ENCODE data around the gene TULP4.

Gene TULP4

GRCh38 chr6:158509465-158509864 is 197.2 kb downstream of the TULP4 start:
- no peak overlapping the region for H3K18ac ChIP-seq (ENCODE audit: low read depth in 1 of 2, low read length in 2 of 2)
- no peak overlapping the region for H4K91ac ChIP-seq (ENCODE audit: low read length)
- H2BK5ac ChIP-seq (ENCODE audit: low read depth, low read length, poor library complexity, severe bottlenecking): no peak overlapping the region
- H3K27me3 ChIP-seq (ENCODE audit: control insufficient read depth in 1 of 2, insufficient read depth in 1 of 2, low read length in 2 of 2): no peaks in the 10 kb centered on the region
- peaks cover 21 to 24% of the 10 kb centered on the region in 2 experiments for H3K36me3 ChIP-seq (ENCODE audit: control insufficient read depth in 1 of 2, insufficient read depth in 2 of 2, low read depth in 1 of 2, low read length in 2 of 2)
- WGBS: 97% methylated on average over 7 of the region's 11 CpGs
- no peak overlapping the region for H3K14ac ChIP-seq (ENCODE audit: low read length in 2 of 2)
- H3K4me2 ChIP-seq (ENCODE audit: low read length, poor library complexity, severe bottlenecking): no peak overlapping the region
- H3K9me3 ChIP-seq (ENCODE audit: control insufficient read depth, low read length): no peaks in the 10 kb centered on the region
- H2BK12ac ChIP-seq (ENCODE audit: low read length in 2 of 2): no peak overlapping the region
- H2BK120ac ChIP-seq (ENCODE audit: low read depth, low read length): no peak overlapping the region
- H3K79me1 ChIP-seq (replicated peaks; ENCODE audit: low read length, poor library complexity, severe bottlenecking): no peaks in the 10 kb centered on the region
- no peak overlapping the region for H3K9ac ChIP-seq (ENCODE audit: low read length)
- no peaks in the 10 kb centered on the region for H3K4me1 ChIP-seq (ENCODE audit: control insufficient read depth, insufficient read depth, low read depth, low read length)
- no peak overlapping the region for H2AK5ac ChIP-seq (ENCODE audit: low read length, severe bottlenecking)
- H3K23ac ChIP-seq (ENCODE audit: low read length in 2 of 2): no peak overlapping the region
- DNase-seq: no peak
- no peak overlapping the region for H2AFZ ChIP-seq (ENCODE audit: low read depth, low read length)
- H3K4me3 ChIP-seq (ENCODE audit: insufficient read depth in 1 of 2, low read depth in 1 of 2, low read length in 2 of 2): no peak overlapping the region
- H3K27ac ChIP-seq (ENCODE audit: low read length, poor library complexity, severe bottlenecking): no peak overlapping the region
- no peak overlapping the region for H2BK15ac ChIP-seq (ENCODE audit: low read depth, poor library complexity, severe bottlenecking)
- no peak overlapping the region for H4K8ac ChIP-seq (ENCODE audit: low read length)
- H3K4ac ChIP-seq (ENCODE audit: low read depth in 1 of 2, low read length in 2 of 2): no peak overlapping the region

DNA sequence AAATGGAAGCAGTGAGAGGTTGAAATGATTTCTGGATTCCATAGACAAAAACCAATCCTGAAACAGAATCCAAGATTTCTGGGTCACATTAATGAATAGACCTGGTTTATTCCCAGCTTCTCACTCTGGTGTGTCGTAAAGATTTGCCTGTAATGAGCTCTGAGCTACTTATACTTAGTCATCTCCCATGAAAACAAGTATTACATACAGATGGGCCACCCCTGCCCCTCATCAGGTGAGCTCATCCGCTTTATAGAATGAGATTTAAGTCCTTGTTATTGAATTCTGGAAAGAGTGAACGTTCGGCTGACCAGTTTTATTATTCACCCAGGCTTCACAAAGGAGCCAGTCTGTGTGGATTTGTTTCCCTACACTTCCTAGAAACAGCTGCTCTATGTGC is 200.5 kb downstream of the TULP4 start:
- no peak overlapping the region for H2BK5ac ChIP-seq (ENCODE audit: low read depth, low read length, poor library complexity, severe bottlenecking)
- H2AFZ ChIP-seq (ENCODE audit: low read depth, low read length): no peak overlapping the region
- H4K8ac ChIP-seq (ENCODE audit: low read length): no peak overlapping the region
- H3K9ac ChIP-seq (ENCODE audit: low read length): no peak overlapping the region
- H3K27me3 ChIP-seq (ENCODE audit: control insufficient read depth in 1 of 2, insufficient read depth in 1 of 2, low read length in 2 of 2): peaks cover 0 to 22% of the 10 kb centered on the region in 2 experiments
- H3K4me3 ChIP-seq (ENCODE audit: insufficient read depth in 1 of 2, low read depth in 1 of 2, low read length in 2 of 2): no peak overlapping the region
- no peaks in the 10 kb centered on the region for H3K79me1 ChIP-seq (replicated peaks; ENCODE audit: low read length, poor library complexity, severe bottlenecking)
- H3K4me2 ChIP-seq (ENCODE audit: low read length, poor library complexity, severe bottlenecking): no peak overlapping the region
- no peak overlapping the region for H2BK15ac ChIP-seq (ENCODE audit: low read depth, poor library complexity, severe bottlenecking)
- H2AK5ac ChIP-seq (ENCODE audit: low read length, severe bottlenecking): no peak overlapping the region
- no peak overlapping the region for H2BK12ac ChIP-seq (ENCODE audit: low read length in 2 of 2)
- H3K4me1 ChIP-seq (ENCODE audit: control insufficient read depth, insufficient read depth, low read depth, low read length): peaks cover 5% of the 10 kb centered on the region
- DNase-seq: no peak
- H3K14ac ChIP-seq (ENCODE audit: low read length in 2 of 2): no peak overlapping the region
- 95% methylated on average over 4 of the region's 4 CpGs for WGBS
- no peak overlapping the region for H4K91ac ChIP-seq (ENCODE audit: low read length)
- no peak overlapping the region for H3K27ac ChIP-seq (ENCODE audit: low read length, poor library complexity, severe bottlenecking)
- no peaks in the 10 kb centered on the region for H3K9me3 ChIP-seq (ENCODE audit: control insufficient read depth, low read length)
- no peak overlapping the region for H3K23ac ChIP-seq (ENCODE audit: low read length in 2 of 2)
- no peak overlapping the region for H3K18ac ChIP-seq (ENCODE audit: low read depth in 1 of 2, low read length in 2 of 2)
- no peak overlapping the region for H2BK120ac ChIP-seq (ENCODE audit: low read depth, low read length)
- H3K4ac ChIP-seq (ENCODE audit: low read depth in 1 of 2, low read length in 2 of 2): no peak overlapping the region
- H3K36me3 ChIP-seq (ENCODE audit: control insufficient read depth in 1 of 2, insufficient read depth in 2 of 2, low read depth in 1 of 2, low read length in 2 of 2): peaks cover 3 to 17% of the 10 kb centered on the region in 2 experiments

- no peaks in the 10 kb centered on the region for H3K9me3 ChIP-seq (ENCODE audit: control insufficient read depth, low read length)
- H3K4me3 ChIP-seq (ENCODE audit: insufficient read depth in 1 of 2, low read depth in 1 of 2, low read length in 2 of 2): no peak overlapping the region
- no peak overlapping the region for H4K8ac ChIP-seq (ENCODE audit: low read length)
- H2BK5ac ChIP-seq (ENCODE audit: low read depth, low read length, poor library complexity, severe bottlenecking): no peak overlapping the region
- H2AFZ ChIP-seq (ENCODE audit: low read depth, low read length): no peak overlapping the region
- no peak overlapping the region for H3K18ac ChIP-seq (ENCODE audit: low read depth in 1 of 2, low read length in 2 of 2)
- no peak overlapping the region for H4K91ac ChIP-seq (ENCODE audit: low read length)
- H3K4me2 ChIP-seq (ENCODE audit: low read length, poor library complexity, severe bottlenecking): no peak overlapping the region
- WGBS: 94% methylated on average over 4 of the region's 4 CpGs
- no peak overlapping the region for H2BK120ac ChIP-seq (ENCODE audit: low read depth, low read length)
- H2BK15ac ChIP-seq (ENCODE audit: low read depth, poor library complexity, severe bottlenecking): no peak overlapping the region
- H3K36me3 ChIP-seq (ENCODE audit: control insufficient read depth in 1 of 2, insufficient read depth in 2 of 2, low read depth in 1 of 2, low read length in 2 of 2): peaks cover 0 to 17% of the 10 kb centered on the region in 2 experiments
- no peak overlapping the region for H2AK5ac ChIP-seq (ENCODE audit: low read length, severe bottlenecking)
- peaks cover 5% of the 10 kb centered on the region for H3K4me1 ChIP-seq (ENCODE audit: control insufficient read depth, insufficient read depth, low read depth, low read length)
- H3K9ac ChIP-seq (ENCODE audit: low read length): no peak overlapping the region
- H2BK12ac ChIP-seq (ENCODE audit: low read length in 2 of 2): no peak overlapping the region
- DNase-seq: no peak
- H3K23ac ChIP-seq (ENCODE audit: low read length in 2 of 2): no peak overlapping the region
- no peaks in the 10 kb centered on the region for H3K79me1 ChIP-seq (replicated peaks; ENCODE audit: low read length, poor library complexity, severe bottlenecking)
- H3K27ac ChIP-seq (ENCODE audit: low read length, poor library complexity, severe bottlenecking): no peak overlapping the region
- peaks cover 0 to 22% of the 10 kb centered on the region in 2 experiments for H3K27me3 ChIP-seq (ENCODE audit: control insufficient read depth in 1 of 2, insufficient read depth in 1 of 2, low read length in 2 of 2)
- no peak overlapping the region for H3K4ac ChIP-seq (ENCODE audit: low read depth in 1 of 2, low read length in 2 of 2)
- H3K14ac ChIP-seq (ENCODE audit: low read length in 2 of 2): no peak overlapping the region
These were observed 201.9 kb downstream of the TULP4 start for GRCh38 chr6:158514176-158514575.

DNA sequence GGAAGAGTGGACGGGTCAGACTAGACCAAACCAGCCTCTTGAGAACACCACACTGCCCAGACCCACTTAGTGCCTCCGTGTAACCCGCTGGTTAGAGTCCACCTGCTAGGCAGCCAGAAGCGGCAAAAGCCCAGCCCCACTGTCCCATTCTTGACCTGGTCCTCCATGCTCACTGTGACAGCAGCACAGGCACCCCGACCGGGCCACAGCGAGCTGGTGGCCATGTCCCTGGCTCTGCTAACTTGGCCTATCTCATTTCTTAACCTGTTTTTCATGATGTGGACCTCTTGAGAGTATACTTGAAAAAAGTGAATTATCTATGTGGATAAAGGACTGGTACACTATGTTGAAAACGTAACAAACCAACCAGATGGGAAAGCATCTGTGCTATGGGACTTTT is 202.7 kb downstream of the TULP4 start:
- Histone ChIP-seq H3K18ac (ENCODE audit: low read depth in 1 of 2, low read length in 2 of 2) (no peak overlapping the region), H3K9me3 (ENCODE audit: control insufficient read depth, low read length) (no peaks in the 10 kb centered on the region), H2AK5ac (ENCODE audit: low read length, severe bottlenecking) (no peak overlapping the region), H2BK12ac (ENCODE audit: low read length in 2 of 2) (no peak overlapping the region), H3K14ac (ENCODE audit: low read length in 2 of 2) (no peak overlapping the region), H4K91ac (ENCODE audit: low read length) (no peak overlapping the region), H3K4me3 (ENCODE audit: insufficient read depth in 1 of 2, low read depth in 1 of 2, low read length in 2 of 2) (no peak overlapping the region), H2BK15ac (ENCODE audit: low read depth, poor library complexity, severe bottlenecking) (no peak overlapping the region), H4K8ac (ENCODE audit: low read length) (no peak overlapping the region), H3K27me3 (ENCODE audit: control insufficient read depth in 1 of 2, insufficient read depth in 1 of 2, low read length in 2 of 2) (peaks cover 0 to 22% of the 10 kb centered on the region in 2 experiments), H2AFZ (ENCODE audit: low read depth, low read length) (no peak overlapping the region), H2BK120ac (ENCODE audit: low read depth, low read length) (no peak overlapping the region), H2BK5ac (ENCODE audit: low read depth, low read length, poor library complexity, severe bottlenecking) (no peak overlapping the region), H3K79me1 (replicated peaks; ENCODE audit: low read length, poor library complexity, severe bottlenecking) (no peaks in the 10 kb centered on the region), H3K4me2 (ENCODE audit: low read length, poor library complexity, severe bottlenecking) (no peak overlapping the region), H3K4ac (ENCODE audit: low read depth in 1 of 2, low read length in 2 of 2) (no peak overlapping the region), H3K4me1 (ENCODE audit: control insufficient read depth, insufficient read depth, low read depth, low read length) (peaks cover 5% of the 10 kb centered on the region), H3K27ac (ENCODE audit: low read length, poor library complexity, severe bottlenecking) (no peak overlapping the region), H3K9ac (ENCODE audit: low read length) (no peak overlapping the region), H3K36me3 (ENCODE audit: control insufficient read depth in 1 of 2, insufficient read depth in 2 of 2, low read depth in 1 of 2, low read length in 2 of 2) (peaks cover 0 to 14% of the 10 kb centered on the region in 2 experiments), H3K23ac (ENCODE audit: low read length in 2 of 2) (no peak overlapping the region)
- WGBS: 91% methylated on average over 8 of the region's 8 CpGs
- no peak for DNase-seq
